HG03575 (cell line): ENCODE data around the gene ACTA1.
"Not testable (repeated sequence)": the region's sequence is repeated elsewhere in the genome, so short reads cannot be mapped to it uniquely, and the experiment has no call there.

Source experiments
- ATAC-seq: cut with Tn5 transposase; IDR thresholded peaks from one replicate; pipeline ENCODE4 v1.9.1; 2021; ENCODE audit not compliant: unreplicated experiment, insufficient number of reproducible peaks, low FRiP score; ENCODE audit errors: extremely low read depth

Gene ACTA1

GRCh38 chr1:229412056-229412455, 21.8 kb downstream of the ACTA1 start:
- ATAC-seq, result no peak

- no peak for ATAC-seq
These were observed 22.3 kb downstream of the ACTA1 start for GRCh38 chr1:229411434-229412055.

GRCh38 chr1:229410692-229411433, 23.0 kb downstream of the ACTA1 start:
- no peak for ATAC-seq

GRCh38 chr1:229410370-229410691, 23.6 kb downstream of the ACTA1 start:
- no peak for ATAC-seq

- ATAC-seq, result no peak
These were observed 24.1 kb downstream of the ACTA1 start for GRCh38 chr1:229409616-229410369.

- ATAC-seq, result no peak
These were observed 25.3 kb downstream of the ACTA1 start for GRCh38 chr1:229408458-229409037.

GRCh38 chr1:229407206-229408026, 26.5 kb downstream of the ACTA1 start:
- ATAC-seq, result no peak

GRCh38 chr1:229406798-229407197, 27.1 kb downstream of the ACTA1 start:
- no peak for ATAC-seq

GRCh38 chr1:229403573-229403972, 30.3 kb downstream of the ACTA1 start:
- ATAC-seq, result no peak

- ATAC-seq, result no peak
These were observed 30.9 kb downstream of the ACTA1 start for GRCh38 chr1:229402993-229403392.

- not testable (repeated sequence) for ATAC-seq
These were observed 31.6 kb downstream of the ACTA1 start for GRCh38 chr1:229402329-229402728.

- no peak for ATAC-seq
These were observed 36.1 kb downstream of the ACTA1 start for GRCh38 chr1:229397762-229398161.

- no peak for ATAC-seq
These were observed 37.2 kb downstream of the ACTA1 start for GRCh38 chr1:229396585-229397206.

GRCh38 chr1:229394517-229394916, 39.4 kb downstream of the ACTA1 start:
- ATAC-seq, result not testable (repeated sequence)

GRCh38 chr1:229392936-229393335, 41.0 kb downstream of the ACTA1 start:
- ATAC-seq, result no peak

- no peak for ATAC-seq
These were observed 43.8 kb downstream of the ACTA1 start for GRCh38 chr1:229390130-229390529.

- ATAC-seq, result no peak
These were observed 44.9 kb downstream of the ACTA1 start for GRCh38 chr1:229388897-229389580.

- no peak for ATAC-seq
These were observed 47.9 kb downstream of the ACTA1 start for GRCh38 chr1:229385853-229386456.
